Activated CD8-positive, alpha-beta T cell treated with anti-CD3 and anti-CD28 coated beads for 36 hours (primary cell): Measurements from ENCODE around the gene NLK. TPM values are rescaled to one million over a fixed set of nuclear protein-coding genes. Genes with fewer than 3 reads are reported as not detected.

ENCODE experiments used
- ATAC-seq: fragments of 200-7000 bp; cut with Tn5 transposase; one replicate; pipeline ENCODE4 v1.10.0; 2021; ENCODE audit warnings: mild to moderate bottlenecking, moderate library complexity
- CTCF ChIA-PET: fragments of 350-600 bp; sonication (Branson Sonifier 250); formaldehyde crosslinking; loops from one replicate; lab custom pipeline; 2021; ENCODE audit warnings: antibody characterized with exemption; lab: Charles Lee
- POLR2A ChIA-PET: fragments of 350-600 bp; sonication (Branson Sonifier 250); formaldehyde crosslinking; loops from one replicate; lab custom pipeline; 2021; ENCODE audit warnings: antibody characterized with exemption; lab: Charles Lee
- DNase-seq: peaks from one replicate; pipeline ENCODE4 v3.0.0-alpha.2; 2020
- H3K27ac Mint-ChIP-seq: one replicate; pipeline ENCODE4 v1.8.0; 2021; ENCODE audit warnings: mild to moderate bottlenecking, mixed read lengths
- H3K27me3 Mint-ChIP-seq: one replicate; pipeline ENCODE4 v1.8.0; 2021; ENCODE audit warnings: mixed read lengths
- H3K36me3 Mint-ChIP-seq: one replicate; pipeline ENCODE4 v1.8.0; 2021; ENCODE audit warnings: low read depth, mixed read lengths
- H3K4me1 Mint-ChIP-seq: one replicate; pipeline ENCODE4 v1.8.0; 2021; ENCODE audit warnings: low read depth, mixed read lengths
- H3K4me3 Mint-ChIP-seq: one replicate; pipeline ENCODE4 v1.8.0; 2021; ENCODE audit warnings: mild to moderate bottlenecking, moderate library complexity, mixed read lengths
- H3K9me3 Mint-ChIP-seq: one replicate; pipeline ENCODE4 v1.8.0; 2021; ENCODE audit warnings: mixed read lengths
- intact Hi-C: fragments of 100-400 bp; cut with micrococcal nuclease; formaldehyde crosslinking; loops from one replicate; pipeline ENCODE4 v1.10.0; 2022
- total RNA-seq, 2 experiments: library from RNA; stranded (reverse); gene quantifications; one replicate each; pipeline ENCODE4 v1.2.3, GENCODE V29; 2021
- TF ChIP-seq, protein P1 (sequence below): fragments of 200-600 bp; IDR thresholded peaks from one replicate; pipeline ENCODE4 v1.8.0; 2022; ENCODE audit warnings: antibody characterized with exemption, mild to moderate bottlenecking

The NLK gene
- total RNA-seq, 2 experiments from 2014 or later = 7.3 to 7.8 TPM

DNA sequence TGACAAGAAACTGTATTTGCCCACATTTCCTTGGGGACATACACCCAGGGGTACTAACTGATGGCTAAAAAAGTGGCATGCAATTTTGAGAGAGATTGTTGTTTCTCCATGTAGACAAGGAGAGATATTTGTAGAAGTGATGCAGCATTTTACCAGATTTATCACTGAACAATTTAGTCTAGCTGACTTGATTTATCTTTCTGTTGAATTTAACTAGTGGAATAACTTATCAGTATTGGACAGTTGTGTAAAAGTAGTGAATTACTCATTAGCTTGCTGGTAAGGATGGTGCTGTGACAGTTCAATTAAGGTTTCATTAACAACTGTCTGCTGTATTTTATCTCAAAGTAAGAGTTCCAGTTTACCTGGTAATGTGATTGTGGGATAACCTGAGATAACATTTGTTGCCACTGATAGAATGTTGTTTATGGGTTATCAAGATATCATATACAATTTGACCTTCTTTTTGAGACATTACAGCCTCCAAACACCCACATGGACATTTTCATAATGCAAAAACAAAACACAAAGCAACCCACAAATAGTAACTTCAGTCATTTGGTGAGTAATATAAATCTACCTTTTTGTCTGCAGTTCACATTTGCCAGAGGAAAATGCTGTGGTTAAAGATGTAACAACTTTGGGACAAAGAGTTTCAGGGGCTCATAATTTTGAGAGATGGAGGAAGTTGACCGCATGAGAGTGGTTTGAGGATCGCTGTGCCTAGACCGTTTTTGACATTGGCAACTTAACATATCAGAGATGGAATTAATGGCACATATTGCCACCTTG is 3.8 kb downstream of the NLK start:
- TF ChIP-seq, protein P1, sequence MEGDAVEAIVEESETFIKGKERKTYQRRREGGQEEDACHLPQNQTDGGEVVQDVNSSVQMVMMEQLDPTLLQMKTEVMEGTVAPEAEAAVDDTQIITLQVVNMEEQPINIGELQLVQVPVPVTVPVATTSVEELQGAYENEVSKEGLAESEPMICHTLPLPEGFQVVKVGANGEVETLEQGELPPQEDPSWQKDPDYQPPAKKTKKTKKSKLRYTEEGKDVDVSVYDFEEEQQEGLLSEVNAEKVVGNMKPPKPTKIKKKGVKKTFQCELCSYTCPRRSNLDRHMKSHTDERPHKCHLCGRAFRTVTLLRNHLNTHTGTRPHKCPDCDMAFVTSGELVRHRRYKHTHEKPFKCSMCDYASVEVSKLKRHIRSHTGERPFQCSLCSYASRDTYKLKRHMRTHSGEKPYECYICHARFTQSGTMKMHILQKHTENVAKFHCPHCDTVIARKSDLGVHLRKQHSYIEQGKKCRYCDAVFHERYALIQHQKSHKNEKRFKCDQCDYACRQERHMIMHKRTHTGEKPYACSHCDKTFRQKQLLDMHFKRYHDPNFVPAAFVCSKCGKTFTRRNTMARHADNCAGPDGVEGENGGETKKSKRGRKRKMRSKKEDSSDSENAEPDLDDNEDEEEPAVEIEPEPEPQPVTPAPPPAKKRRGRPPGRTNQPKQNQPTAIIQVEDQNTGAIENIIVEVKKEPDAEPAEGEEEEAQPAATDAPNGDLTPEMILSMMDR = no peak
- POLR2A ChIA-PET = no interaction called here
- Mint-ChIP-seq H3K27me3 (no peaks in the 10 kb centered on the region), H3K9me3 (no peaks in the 10 kb centered on the region), H3K4me1 (peaks cover 77% of the 10 kb centered on the region), H3K36me3 (peaks cover 11% of the 10 kb centered on the region), H3K4me3 (peak overlapping the region; percentile 29), H3K27ac (no peak overlapping the region)
- ATAC-seq (no peak), DNase-seq (no peak)
- CTCF ChIA-PET = interaction anchor here (1.8 kb wide), 1 partner anchor 9 kb away, joined by 3 read pairs; no protein-coding TSS in a partner anchor
- intact Hi-C loops = loop anchor here (10.0 kb wide), 1 partner anchor 571 kb away; no protein-coding TSS in a partner anchor

GRCh38 chr17:28047806-28048205 is 5.3 kb downstream of the NLK start:
- no peaks in the 10 kb centered on the region for H3K27me3 Mint-ChIP-seq
- peaks cover 77% of the 10 kb centered on the region for H3K4me1 Mint-ChIP-seq
- TF ChIP-seq, protein P1 = no peak
- H3K27ac Mint-ChIP-seq = no peak overlapping the region
- no peak for DNase-seq
- CTCF ChIA-PET = interaction anchor here (1.2 kb wide), 1 partner anchor 17 kb away, joined by 3 read pairs; no protein-coding TSS in a partner anchor
- no peak overlapping the region for H3K4me3 Mint-ChIP-seq
- H3K9me3 Mint-ChIP-seq = no peaks in the 10 kb centered on the region
- peak; percentile 24 for ATAC-seq
- intact Hi-C loops = loop anchor here (10.0 kb wide), 1 partner anchor 573 kb away; no protein-coding TSS in a partner anchor
- POLR2A ChIA-PET = no interaction called here
- H3K36me3 Mint-ChIP-seq = peaks cover 10% of the 10 kb centered on the region

GRCh38 chr17:28049071-28049470 is 6.6 kb downstream of the NLK start:
- Mint-ChIP-seq H3K4me1 (peaks cover 73% of the 10 kb centered on the region), H3K27me3 (no peaks in the 10 kb centered on the region), H3K9me3 (no peaks in the 10 kb centered on the region), H3K4me3 (no peak overlapping the region), H3K27ac (no peak overlapping the region), H3K36me3 (peaks cover 5% of the 10 kb centered on the region)
- TF ChIP-seq, protein P1 = no peak
- intact Hi-C loops = loop anchor here (10.0 kb wide), 1 partner anchor 574 kb away; no protein-coding TSS in a partner anchor
- ChIA-PET CTCF (interaction anchor here (1.3 kb wide), 1 partner anchor 38 kb away, joined by 3 read pairs; no protein-coding TSS in a partner anchor), POLR2A (no interaction called here)
- DNase-seq = no peak
- peak; percentile 60 for ATAC-seq

DNA sequence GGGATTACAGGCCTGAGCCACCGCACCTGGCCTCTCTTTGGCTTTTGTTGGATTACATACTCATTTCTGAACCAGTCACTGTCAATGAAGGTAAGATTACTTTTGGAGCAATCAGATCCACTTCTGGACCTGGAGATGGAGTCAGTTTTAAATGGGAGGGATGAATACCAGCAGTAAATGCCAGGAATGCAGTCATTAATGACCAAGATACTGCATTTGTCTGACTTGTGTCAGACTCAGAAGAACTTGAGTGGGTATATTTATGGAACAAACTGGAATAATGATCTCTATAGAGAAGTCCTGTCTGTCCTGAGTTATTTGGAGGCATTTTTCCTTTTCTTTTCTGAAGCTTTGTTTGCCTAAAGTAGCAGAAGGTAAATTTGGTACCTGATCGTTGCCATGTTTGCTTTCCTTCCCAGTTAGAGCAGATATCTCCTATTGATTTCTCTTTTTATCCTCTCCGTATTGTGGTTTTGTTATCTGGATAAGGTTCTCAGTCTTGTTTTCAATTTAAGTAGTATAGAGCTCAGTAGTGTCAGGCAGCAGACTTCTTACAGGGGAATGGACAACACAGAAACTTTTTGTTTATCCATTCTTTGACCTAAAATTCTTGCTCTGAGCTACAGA is 10.7 kb downstream of the NLK start:
- ChIA-PET CTCF (interaction anchor here (1.2 kb wide), 1 partner anchor 12 kb away, joined by 3 read pairs; no protein-coding TSS in a partner anchor), POLR2A (interaction anchor here (2.2 kb wide), 1 partner anchor 12 kb away, joined by 7 read pairs; no protein-coding TSS in a partner anchor)
- no peak for DNase-seq
- TF ChIP-seq, protein P1 = no peak
- no peak for ATAC-seq
- Mint-ChIP-seq H3K9me3 (no peaks in the 10 kb centered on the region), H3K4me3 (no peak overlapping the region), H3K27me3 (no peaks in the 10 kb centered on the region), H3K4me1 (peaks cover 54% of the 10 kb centered on the region), H3K27ac (no peak overlapping the region), H3K36me3 (no peaks in the 10 kb centered on the region)
- intact Hi-C loops = no loop called here
